ENCODE data around the gene OR2A14.

GRCh38 chr7:144102041-144102440, 20.9 kb upstream of the OR2A14 start:
- no peak for TF ChIP-seq CTCF (IDR thresholded peaks at IDR 0.05; ENCODE audit: insufficient read depth, low read length, poor library complexity, severe bottlenecking)
- no peak for TF ChIP-seq EZH2phosphoT487 (conservative IDR thresholded peaks at IDR 0.05; ENCODE audit: low read length)

Measured in SU-DHL-6 (cell line).